GM11168 (cell line): ENCODE results near the gene TCTN2.

ENCODE experiments used
- in situ Hi-C: fragments of 300-500 bp; cut with MboI; formaldehyde crosslinking; loops from one replicate; pipeline ENCODE4 v1.12.0; 2022; ENCODE audit warnings: low sequenced_read_pairs; ENCODE audit not compliant: unreplicated experiment

The TCTN2 gene

GRCh38 chr12:123681605-123682004 lies 10.7 kb downstream of the TCTN2 start:
- in situ Hi-C loops, result no loop called here

- in situ Hi-C loops, result no loop called here
Observed at GRCh38 chr12:123683964-123684363, 13.1 kb downstream of the TCTN2 start.

DNA sequence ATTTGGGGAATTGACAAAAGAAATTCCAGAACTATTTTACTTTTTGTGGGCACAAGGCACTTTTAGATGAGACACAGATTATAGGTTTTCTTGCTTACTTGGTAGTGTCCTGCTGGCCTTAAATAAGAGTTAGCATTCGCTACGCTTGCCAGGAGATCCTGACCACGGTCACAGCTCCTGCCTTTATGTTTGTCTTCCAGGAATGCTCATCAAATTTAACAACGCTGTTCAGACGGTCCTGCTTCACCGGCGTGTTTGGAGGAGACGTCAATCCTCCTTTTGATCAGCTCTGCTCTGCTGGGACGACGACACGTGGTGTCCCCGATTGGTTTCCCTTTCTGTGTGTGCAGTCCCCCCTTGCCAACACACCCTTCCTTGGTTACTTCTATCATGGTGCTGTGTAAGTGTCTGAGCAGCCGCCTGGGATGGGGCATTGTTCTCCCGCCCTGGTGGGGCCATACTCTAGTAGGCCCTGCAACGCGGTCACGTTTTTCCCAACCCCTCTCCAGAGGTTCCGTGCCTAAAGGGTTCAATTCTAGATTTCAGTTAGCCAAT lies 15.8 kb downstream of the TCTN2 start:
- in situ Hi-C loops, result no loop called here

DNA sequence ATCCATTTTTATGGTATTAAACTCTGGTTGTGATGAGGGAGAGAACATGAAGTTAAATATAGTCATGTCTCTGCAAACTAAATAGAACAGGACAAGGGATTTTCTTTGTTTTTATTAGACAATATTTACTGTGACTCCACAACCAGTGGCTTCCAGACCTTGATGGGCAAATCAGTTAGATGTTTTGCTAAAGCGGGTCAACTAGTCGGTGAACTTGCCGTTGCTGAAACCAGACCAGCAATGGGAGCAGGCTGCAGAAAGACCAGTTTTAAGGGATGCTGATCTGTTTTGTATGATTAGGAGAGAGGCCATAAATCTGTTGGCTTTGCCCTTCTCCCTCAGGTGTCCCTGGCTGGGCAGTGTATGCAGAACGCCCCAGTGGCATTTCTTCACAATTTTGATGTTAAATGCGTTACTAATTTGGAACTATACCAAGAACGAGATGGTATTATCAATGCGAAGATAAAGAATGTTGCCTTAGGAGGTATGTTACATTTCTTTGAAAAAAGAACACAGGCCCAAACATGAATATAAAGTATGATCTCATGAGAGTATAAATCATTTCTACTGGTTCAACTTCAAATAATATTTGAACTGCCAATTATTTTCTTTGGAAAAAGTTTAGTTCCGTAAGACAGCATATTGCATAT lies 19.4 kb downstream of the TCTN2 start:
- in situ Hi-C loops, result no loop called here

DNA sequence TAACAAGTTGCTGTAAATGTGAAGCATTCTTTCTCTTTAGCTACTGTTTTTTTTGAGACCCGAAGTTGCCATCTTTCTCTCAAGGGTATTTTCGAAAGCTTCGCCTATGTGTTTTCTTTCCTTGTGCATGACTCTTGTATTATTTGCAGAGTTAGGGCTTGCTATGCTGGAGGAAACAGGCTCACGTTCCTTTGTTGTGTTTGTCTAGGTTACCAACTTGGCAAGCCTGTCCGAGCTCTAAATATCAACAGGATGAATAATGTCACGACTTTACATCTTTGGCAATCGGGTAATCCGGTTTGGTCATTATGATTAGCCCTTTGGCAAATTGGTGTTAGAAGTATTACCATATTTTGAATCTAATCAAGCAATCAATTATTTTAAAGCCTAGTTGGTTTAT lies 25.3 kb downstream of the TCTN2 start:
- in situ Hi-C loops, result no loop called here

GRCh38 chr12:123696646-123697045 lies 25.7 kb downstream of the TCTN2 start:
- in situ Hi-C loops, result no loop called here

- in situ Hi-C loops, result no loop called here
Observed at GRCh38 chr12:123705935-123706334, 35.0 kb downstream of the TCTN2 start.

GRCh38 chr12:123707466-123707865 lies 36.6 kb downstream of the TCTN2 start:
- in situ Hi-C loops, result no loop called here

GRCh38 chr12:123712780-123713319 lies 41.9 kb downstream of the TCTN2 start:
- in situ Hi-C loops, result no loop called here

DNA sequence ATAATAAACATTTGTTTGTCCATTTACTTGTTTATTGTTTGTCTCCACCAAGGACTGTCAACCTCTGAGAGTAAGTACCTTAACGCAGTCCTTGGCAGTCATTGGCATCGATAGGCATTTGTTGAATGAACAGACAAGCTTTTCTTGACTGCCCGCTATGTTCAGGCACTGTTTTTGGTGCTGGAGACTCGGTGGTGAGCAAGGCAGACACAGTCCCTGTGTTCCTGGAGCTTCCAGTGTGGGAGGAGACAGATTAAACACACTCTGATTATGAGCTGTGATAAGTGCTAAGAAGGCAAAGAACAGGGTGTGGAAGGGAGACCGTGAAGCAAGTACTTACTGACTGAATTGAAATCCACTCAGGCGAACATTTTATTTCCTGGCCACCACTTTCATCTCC lies 42.5 kb downstream of the TCTN2 start:
- in situ Hi-C loops, result no loop called here

- in situ Hi-C loops, result no loop called here
Observed at GRCh38 chr12:123713823-123714585, 43.1 kb downstream of the TCTN2 start.

GRCh38 chr12:123715195-123715594 lies 44.3 kb downstream of the TCTN2 start:
- in situ Hi-C loops, result no loop called here

DNA sequence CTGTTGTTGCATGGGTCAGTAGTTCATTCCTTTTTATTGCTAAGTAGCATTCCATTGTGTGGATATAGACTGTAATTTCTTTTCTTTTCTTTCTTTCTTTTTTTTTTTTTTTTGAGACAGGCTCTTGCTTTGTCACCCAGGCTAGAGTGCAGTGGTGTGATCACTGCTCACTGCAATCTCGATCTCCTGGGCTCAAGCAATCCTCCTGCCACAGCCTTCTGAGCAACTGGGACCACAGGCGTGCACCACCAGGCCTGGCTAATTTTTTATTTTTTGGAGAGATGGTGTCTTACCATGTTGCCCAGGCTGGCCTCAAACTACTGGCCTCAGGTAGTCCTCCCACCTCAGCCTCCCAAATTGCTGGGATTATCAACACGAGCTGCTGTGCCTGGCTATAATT lies 46.4 kb downstream of the TCTN2 start:
- in situ Hi-C loops, result no loop called here

DNA sequence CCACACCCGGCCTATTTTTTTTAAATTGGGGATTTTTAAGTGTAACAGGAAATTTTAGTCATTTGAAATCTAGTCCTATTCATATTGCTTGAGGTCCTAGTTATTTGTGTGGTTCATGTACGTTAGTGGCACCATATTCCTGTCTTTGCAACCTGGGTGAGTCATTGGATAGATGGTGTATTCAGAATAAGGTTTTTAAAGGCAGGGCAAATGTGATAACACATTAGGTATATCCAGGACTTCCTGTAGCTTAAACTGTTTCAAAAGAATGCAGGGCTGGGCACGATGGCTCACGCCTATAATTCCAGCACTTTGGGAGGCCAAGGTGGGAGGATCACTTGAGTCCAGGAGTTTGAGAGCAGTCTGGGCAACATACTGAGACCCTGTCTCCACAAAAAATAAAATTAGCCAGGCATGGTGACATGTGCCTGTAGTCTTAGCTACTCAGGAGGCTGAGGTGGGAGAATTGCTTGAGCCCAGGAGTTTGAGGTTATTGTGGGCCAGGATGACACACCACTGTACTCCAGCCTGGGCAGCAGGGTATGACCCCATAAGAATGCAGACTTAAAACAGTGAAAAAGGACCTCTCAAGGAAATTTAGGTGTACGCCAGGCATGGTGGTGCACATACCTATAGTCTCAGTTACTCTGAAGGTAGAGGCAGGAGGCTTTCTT lies 49.4 kb downstream of the TCTN2 start:
- in situ Hi-C loops, result no loop called here

DNA sequence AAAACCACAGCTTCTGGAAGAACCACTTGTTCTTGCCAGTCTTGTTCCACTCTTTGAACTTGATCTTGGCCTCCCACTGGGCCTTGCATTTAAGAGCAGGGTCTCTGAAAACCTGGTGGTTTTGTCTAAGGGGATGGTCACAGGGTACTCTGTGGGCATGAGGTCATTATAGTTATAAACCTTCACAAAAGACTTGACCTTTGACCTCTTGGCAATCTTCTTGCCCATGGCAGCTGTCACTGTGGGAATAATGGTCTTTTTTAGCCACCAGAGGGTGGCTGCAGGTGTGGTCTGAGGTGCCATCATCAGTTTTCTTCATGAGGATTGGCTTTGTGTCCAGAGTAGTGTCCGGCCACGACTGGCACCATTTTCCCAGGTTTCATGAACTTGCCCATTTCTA lies 50.3 kb downstream of the TCTN2 start:
- in situ Hi-C loops, result no loop called here

- in situ Hi-C loops, result no loop called here
Observed at GRCh38 chr12:123723011-123723410, 52.1 kb downstream of the TCTN2 start.

DNA sequence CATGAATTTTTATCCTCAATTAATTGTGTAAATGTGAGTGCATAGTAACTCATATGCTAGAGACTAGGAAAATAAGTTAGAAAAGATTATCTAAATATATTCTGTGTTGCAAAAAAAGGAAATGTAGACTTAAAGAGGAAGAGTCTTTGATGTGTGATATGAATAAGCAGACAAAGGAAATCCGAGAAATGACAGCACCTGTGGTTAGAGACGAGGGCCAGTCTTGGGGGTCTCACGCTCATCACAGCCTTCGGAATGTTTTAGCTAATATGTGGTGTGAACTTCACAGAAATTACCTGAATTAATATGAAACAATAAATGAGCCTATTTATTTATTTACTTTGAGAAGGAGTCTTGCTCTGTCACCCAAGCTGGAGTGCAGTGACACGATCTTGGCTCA lies 52.9 kb downstream of the TCTN2 start:
- in situ Hi-C loops, result no loop called here

GRCh38 chr12:123726244-123726643 lies 55.3 kb downstream of the TCTN2 start:
- in situ Hi-C loops, result no loop called here

- in situ Hi-C loops, result no loop called here
Observed at GRCh38 chr12:123726962-123727361, 56.0 kb downstream of the TCTN2 start.

DNA sequence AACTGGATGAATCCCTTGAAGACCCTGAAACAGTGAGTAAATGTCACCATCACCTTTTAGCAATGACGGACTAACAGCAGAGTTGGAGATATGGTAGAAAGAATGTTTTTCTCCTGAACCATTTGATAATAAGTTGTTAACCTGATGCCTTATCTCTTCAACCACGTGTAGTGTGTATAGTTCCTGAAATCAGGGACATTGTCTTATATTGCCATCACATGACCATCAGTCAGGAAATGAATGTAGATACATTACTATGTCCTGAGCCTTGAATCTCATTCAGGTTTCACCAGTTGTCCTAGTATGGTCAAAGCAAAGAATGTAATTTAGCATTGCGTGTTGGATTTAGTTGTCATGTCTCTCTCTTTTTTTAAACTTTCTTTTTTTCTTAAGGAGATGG lies 57.0 kb downstream of the TCTN2 start:
- in situ Hi-C loops, result no loop called here

DNA sequence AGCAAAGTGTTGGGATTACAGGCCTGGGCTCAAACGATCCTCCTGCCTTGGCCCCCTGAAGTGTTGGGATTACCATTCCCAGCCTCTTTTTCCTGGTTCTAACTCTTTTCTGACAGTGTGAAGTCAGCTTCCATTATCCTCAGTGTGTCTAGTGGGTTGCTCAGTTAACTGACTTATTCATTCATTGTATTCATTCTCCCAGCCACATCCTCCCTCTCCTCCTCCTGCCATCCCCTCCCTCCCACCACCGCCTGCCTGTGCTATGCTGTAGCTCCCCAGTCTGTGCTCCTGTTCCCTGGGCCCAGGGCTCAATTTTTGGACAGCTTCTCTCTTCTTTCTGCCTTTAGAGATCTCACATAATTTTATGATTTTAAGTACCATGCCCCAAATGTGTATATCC lies 60.7 kb downstream of the TCTN2 start:
- in situ Hi-C loops, result no loop called here
